HG02840 (cell line): ENCODE results near the gene KAT6B.
A peak's percentile ranks its signal among the peaks of the same experiment; 100 is the strongest.

Source experiments
- ATAC-seq: cut with Tn5 transposase; IDR thresholded peaks from one replicate; pipeline ENCODE4 v1.9.1; 2021; ENCODE audit warnings: mild to moderate bottlenecking, moderate library complexity, moderate number of reproducible peaks; ENCODE audit not compliant: unreplicated experiment, low FRiP score

The KAT6B gene

GRCh38 chr10:74977072-74977471 is 150.7 kb downstream of the KAT6B start:
- no peak for ATAC-seq

- peak; percentile 82 for ATAC-seq
Measured at GRCh38 chr10:74977913-74978847, 151.8 kb downstream of the KAT6B start.

DNA sequence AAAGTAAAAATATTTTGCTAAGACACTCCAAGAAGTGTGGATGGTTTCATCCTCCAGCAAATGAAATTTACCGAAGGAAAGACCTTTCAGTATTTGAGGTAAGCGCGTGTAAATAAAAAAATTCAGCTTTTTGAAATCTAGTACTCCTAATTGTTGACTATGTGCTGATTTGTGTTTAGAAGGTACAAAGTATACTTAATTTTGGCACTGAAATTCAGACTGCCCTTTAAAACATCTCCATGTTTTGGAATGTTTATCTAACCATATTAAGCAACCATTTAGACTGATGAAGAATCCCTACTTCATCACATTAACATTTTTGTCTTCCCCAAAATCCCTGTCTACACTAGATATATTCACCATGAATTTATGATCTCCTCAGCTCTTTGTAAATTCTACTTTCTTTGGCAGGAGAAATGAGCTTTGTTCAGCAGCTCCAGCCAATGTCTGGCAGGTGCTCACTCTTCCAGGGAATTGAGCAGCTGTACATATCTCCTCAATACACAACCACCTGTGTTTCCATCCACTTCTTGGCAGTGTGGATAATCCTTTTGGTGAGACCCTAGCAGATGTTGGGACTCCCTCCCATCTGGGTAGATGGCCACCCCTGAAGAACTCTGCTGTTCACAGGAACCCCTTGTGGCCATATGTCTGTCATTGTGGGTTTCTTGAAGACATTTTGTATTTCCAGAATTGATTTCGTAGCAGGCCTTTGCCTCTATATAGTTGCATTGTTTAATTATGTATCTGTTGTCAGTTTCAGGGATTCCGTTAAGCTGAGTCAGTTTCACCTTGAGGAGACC is 155.6 kb downstream of the KAT6B start:
- no peak for ATAC-seq

DNA sequence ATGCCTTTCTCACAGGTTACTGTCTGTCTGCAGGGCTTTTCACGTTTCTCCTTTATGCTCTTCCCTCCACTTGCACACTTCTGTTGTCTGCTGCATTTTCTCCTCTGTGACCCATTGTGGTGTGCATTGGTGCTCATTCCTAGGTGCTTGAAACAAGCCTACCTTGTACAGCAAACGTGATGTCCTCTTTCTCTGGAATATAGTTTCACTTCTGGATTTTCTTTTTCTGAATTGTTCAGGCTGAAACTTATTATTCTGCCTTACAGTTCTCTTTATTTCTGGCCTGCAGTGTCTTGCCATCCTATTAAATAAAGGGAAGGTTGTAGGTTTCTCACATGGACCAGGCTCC is 156.2 kb downstream of the KAT6B start:
- no peak for ATAC-seq

- ATAC-seq: no peak
Measured at GRCh38 chr10:74983383-74983782, 157.0 kb downstream of the KAT6B start.

DNA sequence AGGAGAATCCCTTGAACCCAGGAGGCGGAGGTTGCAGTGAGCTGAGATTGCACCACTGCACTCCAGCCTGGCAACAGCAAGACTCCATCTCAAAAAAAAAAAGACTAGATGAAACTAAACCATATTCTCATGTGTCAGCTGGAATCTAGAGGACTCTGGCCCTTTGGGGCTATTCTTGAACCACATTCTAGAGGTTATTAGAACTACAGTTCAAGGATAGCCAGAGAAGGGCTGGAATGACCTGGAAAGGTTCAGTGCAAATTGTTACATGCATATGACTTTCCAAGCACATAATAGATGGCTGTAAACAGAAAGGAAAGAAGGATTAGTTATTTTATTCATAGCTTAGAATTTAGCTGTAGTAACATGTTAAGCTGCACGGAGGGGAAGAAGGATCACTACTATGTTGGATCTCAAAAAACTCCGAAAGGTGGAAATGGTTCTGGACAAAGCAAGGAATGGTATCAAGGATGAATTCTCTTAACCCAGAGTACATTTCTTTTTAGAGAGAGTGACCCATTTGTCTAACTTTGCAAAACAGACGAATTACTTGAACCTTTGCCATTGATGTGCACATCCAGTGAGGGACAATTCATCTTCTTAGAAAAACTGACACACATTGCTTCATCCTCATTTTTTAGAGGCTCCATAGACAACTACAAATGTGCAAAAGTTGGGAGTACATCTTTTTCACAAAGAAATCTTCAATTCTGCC is 161.1 kb downstream of the KAT6B start:
- no peak for ATAC-seq

- no peak for ATAC-seq
Measured at GRCh38 chr10:74988054-74988775, 161.8 kb downstream of the KAT6B start.

DNA sequence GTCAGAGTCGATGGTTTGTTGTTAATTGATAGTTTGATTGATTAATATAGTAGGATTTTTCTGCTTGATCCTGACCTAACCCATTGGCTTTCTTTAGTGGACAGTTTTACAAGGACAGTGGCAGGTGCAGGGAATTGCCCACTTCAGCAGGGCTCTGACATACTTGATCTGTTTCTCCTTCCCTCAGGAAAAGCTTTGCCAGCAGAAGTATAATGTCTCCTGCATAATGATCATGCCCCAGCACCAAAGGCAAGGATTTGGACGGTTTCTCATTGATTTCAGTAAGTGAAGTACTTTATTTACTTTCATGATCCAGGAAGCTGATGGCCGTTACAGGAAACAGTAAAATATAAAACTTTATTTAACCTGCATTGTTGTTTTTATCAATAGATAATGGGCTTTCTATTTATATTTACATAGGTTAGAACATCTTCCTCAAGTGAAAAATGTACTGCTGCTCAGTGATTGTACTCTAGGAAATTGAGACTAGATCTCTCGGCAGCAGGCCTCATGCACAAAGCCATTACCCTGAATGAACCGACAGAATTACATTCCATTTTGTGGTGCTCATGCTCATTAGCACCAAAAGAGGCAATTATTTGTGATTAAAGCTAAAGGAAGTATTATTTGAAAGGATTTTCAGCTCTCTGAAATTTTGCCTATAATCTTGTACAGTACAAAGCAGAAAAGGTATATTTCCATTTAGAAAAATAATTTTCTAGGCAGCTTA is 162.6 kb downstream of the KAT6B start:
- no peak for ATAC-seq

DNA sequence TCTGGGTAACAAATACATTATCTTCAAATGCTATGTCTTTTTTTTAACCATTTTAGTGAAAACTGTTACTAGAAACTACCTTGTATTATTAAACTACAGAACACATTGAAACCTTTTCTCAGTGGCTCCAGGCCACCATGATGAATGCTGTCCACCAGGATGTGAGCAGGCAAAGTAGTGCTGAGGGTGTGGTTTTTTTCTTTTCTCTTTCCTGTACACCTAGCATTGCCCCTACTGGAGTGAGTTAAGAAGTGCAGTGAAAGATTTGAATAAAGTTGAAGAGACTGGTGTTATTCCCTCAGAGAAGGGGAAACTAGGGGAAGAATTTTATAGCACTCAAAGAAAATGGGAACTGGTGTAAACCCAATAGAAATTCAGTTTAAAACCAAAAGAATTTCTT is 165.0 kb downstream of the KAT6B start:
- no peak for ATAC-seq

DNA sequence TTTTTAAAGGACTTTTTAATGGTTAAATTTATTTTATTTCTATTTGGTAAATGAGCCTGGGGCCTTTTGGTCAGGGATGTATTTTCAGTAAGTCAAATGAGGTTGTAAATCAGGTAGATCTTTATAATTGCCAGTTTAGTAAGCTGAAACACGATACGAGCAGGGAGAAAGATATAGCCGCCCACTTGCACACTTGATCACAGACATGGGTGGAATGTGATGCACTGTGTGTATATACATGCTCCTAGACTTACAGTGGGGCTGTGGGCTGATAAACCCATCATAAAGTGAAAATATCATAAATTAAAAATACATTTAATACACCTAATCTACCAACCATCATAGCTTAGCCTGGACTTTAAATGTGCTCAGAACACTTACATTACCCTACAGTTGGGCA is 165.7 kb downstream of the KAT6B start:
- ATAC-seq: no peak

DNA sequence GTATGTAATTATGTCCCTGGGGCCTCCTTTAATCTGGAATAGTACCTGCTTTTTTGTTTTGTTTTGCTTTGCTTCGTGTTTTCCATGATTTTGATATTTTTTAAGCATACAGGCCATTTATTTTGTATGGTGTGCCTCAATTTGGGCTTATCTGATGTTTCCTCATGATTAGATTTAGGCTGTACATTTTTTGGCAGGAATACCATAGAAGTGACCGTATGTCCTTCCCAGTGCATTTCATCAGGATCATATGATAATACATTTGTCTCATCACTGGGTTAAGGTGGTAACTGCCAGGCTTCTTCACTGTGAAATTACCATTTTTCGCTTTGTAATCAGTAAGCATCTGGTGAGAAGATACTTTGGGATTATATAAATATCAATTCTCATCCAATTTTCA is 167.2 kb downstream of the KAT6B start:
- ATAC-seq: no peak

DNA sequence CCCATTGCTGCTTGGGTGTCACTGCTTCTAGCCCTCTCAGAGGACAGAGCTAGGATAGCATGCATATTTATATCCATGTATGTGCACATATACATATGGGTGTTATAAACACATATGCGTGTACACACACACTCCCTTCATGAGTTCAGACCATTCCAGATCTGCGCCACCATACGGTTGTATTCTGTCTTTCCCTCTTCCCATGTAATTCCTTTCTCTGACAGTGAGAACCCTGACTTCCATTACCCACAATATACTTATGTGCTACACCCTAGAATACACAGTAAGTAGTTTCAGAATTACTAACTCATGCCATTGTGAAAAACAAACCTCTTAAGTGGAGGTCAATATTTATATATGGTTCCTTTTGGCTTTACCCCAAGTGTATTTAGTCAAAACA is 168.5 kb downstream of the KAT6B start:
- ATAC-seq: no peak

GRCh38 chr10:74995806-74996205 is 169.4 kb downstream of the KAT6B start:
- no peak for ATAC-seq

GRCh38 chr10:74997163-74997562 is 170.8 kb downstream of the KAT6B start:
- no peak for ATAC-seq

- peak; percentile 57 for ATAC-seq
Measured at GRCh38 chr10:75000748-75001321, 174.4 kb downstream of the KAT6B start.

GRCh38 chr10:75001715-75002350 is 175.4 kb downstream of the KAT6B start:
- no peak for ATAC-seq

- no peak for ATAC-seq
Measured at GRCh38 chr10:75002351-75002725, 175.9 kb downstream of the KAT6B start.

DNA sequence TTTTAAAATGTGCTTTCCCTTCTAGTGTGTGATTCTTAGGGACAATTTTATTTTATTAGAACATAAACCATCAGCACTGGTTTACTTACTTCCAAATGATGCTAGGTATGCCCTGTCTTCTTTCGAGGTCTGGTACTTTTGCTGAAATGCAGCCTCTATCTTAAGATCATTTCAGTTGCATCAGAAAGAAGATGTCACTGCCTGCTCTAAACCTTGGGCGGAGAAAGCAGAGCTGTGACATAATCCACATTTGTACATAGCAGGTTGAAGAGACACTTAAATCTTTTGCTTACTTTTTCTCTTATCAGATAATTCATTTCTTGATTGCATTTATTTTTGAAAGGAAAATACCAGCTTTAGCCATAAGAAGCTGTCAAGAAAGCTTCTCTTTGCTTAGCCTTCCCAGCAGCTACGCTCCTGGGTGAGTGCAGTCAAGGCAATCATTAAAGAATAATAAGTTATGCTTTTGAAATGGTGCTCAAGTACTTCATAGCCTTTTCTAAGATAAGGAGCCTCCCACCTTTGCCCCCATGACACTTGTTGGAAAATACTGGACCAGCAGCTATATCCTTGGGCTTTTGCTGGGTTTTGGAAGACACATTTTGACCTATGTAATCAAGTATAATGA is 176.7 kb downstream of the KAT6B start:
- ATAC-seq: no peak
